ENCODE results near the gene HOXA3.

Gene HOXA3

GRCh38 chr7:27088002-27088922 is 64.1 kb downstream of the HOXA3 start:
- DNase-seq (ENCODE audit: low spot score) = no peak

- DNase-seq (ENCODE audit: low spot score) = no peak
Observed at GRCh38 chr7:27083646-27084045, 68.7 kb downstream of the HOXA3 start.

- DNase-seq (ENCODE audit: low spot score) = no peak
Observed at GRCh38 chr7:27082171-27082570, 70.2 kb downstream of the HOXA3 start.

GRCh38 chr7:27080844-27081436 is 71.4 kb downstream of the HOXA3 start:
- DNase-seq (ENCODE audit: low spot score) = no peak

GRCh38 chr7:27079234-27079975 is 73.0 kb downstream of the HOXA3 start:
- no peak for DNase-seq (ENCODE audit: low spot score)

- no peak for DNase-seq (ENCODE audit: low spot score)
Observed at GRCh38 chr7:27078616-27079233, 73.7 kb downstream of the HOXA3 start.

- DNase-seq (ENCODE audit: low spot score) = no peak
Observed at GRCh38 chr7:27073076-27073475, 79.3 kb downstream of the HOXA3 start.

GRCh38 chr7:27071622-27072390 is 80.6 kb downstream of the HOXA3 start:
- no peak for DNase-seq (ENCODE audit: low spot score)

- no peak for DNase-seq (ENCODE audit: low spot score)
Observed at GRCh38 chr7:27068259-27068658, 84.1 kb downstream of the HOXA3 start.

GRCh38 chr7:27066148-27066547 is 86.2 kb downstream of the HOXA3 start:
- DNase-seq (ENCODE audit: low spot score) = no peak

- DNase-seq (ENCODE audit: low spot score) = no peak
Observed at GRCh38 chr7:27065709-27066108, 86.7 kb downstream of the HOXA3 start.

- DNase-seq (ENCODE audit: low spot score) = no peak
Observed at GRCh38 chr7:27064661-27065060, 87.7 kb downstream of the HOXA3 start.

GRCh38 chr7:27064159-27064558 is 88.2 kb downstream of the HOXA3 start:
- DNase-seq (ENCODE audit: low spot score) = no peak

GRCh38 chr7:27062946-27063345 is 89.4 kb downstream of the HOXA3 start:
- no peak for DNase-seq (ENCODE audit: low spot score)

Data from kidney capillary endothelial cell (primary cell).